ENCODE measurements around the gene TTLL5.

GRCh38 chr14:75662966-75663365 lies 1.9 kb downstream of the TTLL5 start:
- no peak for TF ChIP-seq MAFK (IDR thresholded peaks at IDR 0.05; ENCODE audit: partially characterized antibody)
- no peak for TF ChIP-seq CTCF (IDR thresholded peaks at IDR 0.05)
- TF ChIP-seq EP300 (IDR thresholded peaks at IDR 0.05), result no peak
- no peak for TF ChIP-seq POLR2AphosphoS2 (conservative IDR thresholded peaks at IDR 0.05; ENCODE audit: low read length)

Data from A549 (cell line).